Measurements from ENCODE around the gene CDKN1C.

CDKN1C gene

GRCh38 chr11:2921742-2922493 lies 36.3 kb upstream of the CDKN1C start:
- no peak for TF ChIP-seq CTCF (conservative IDR thresholded peaks at IDR 0.05; ENCODE audit: low read depth, low read length)
- DNase-seq (ENCODE audit: low read depth) = no peak
- no peak overlapping the region for H3K4me3 ChIP-seq (ENCODE audit: low read length)

GRCh38 chr11:2921261-2921660 lies 35.7 kb upstream of the CDKN1C start:
- no peak for DNase-seq (ENCODE audit: low read depth)
- TF ChIP-seq CTCF (conservative IDR thresholded peaks at IDR 0.05; ENCODE audit: low read depth, low read length) = no peak
- H3K4me3 ChIP-seq (ENCODE audit: low read length) = no peak overlapping the region

GRCh38 chr11:2920343-2920742 lies 34.8 kb upstream of the CDKN1C start:
- TF ChIP-seq CTCF (conservative IDR thresholded peaks at IDR 0.05; ENCODE audit: low read depth, low read length) = no peak
- no peak for DNase-seq (ENCODE audit: low read depth)
- no peak overlapping the region for H3K4me3 ChIP-seq (ENCODE audit: low read length)

GRCh38 chr11:2919837-2920236 lies 34.3 kb upstream of the CDKN1C start:
- TF ChIP-seq CTCF (conservative IDR thresholded peaks at IDR 0.05; ENCODE audit: low read depth, low read length) = no peak

GRCh38 chr11:2919188-2919587 lies 33.6 kb upstream of the CDKN1C start:
- DNase-seq (ENCODE audit: low read depth) = no peak
- no peak overlapping the region for H3K4me3 ChIP-seq (ENCODE audit: low read length)
- no peak for TF ChIP-seq CTCF (conservative IDR thresholded peaks at IDR 0.05; ENCODE audit: low read depth, low read length)

More at GRCh38 chr11:2919837-2920236, 34.3 kb upstream of the CDKN1C start:
- no peak overlapping the region for H3K4me3 ChIP-seq (ENCODE audit: low read length)
- DNase-seq (ENCODE audit: low read depth) = no peak

- TF ChIP-seq CTCF (conservative IDR thresholded peaks at IDR 0.05; ENCODE audit: low read depth, low read length) = no peak
- DNase-seq (ENCODE audit: low read depth) = no peak
- no peak overlapping the region for H3K4me3 ChIP-seq (ENCODE audit: low read length)
Observed at GRCh38 chr11:2917842-2918490, 32.4 kb upstream of the CDKN1C start.

All from retinal pigment epithelial cell (primary cell).